ENCODE data around the gene AAMDC.

AAMDC gene

GRCh38 chr11:77820565-77821348, at the start of gene AAMDC, which contains the start of gene RSF1:
AAMDC (plus strand) TSS chr11:77821144; CDS start chr11:77842497, 21,353 bp downstream.
RSF1 (minus strand) TSS chr11:77820722; CDS start chr11:77820714, 8 bp downstream.
- peak; percentile 99 for DNase-seq (ENCODE audit: low read depth)

GRCh38 chr11:77775936-77776335, 45.0 kb upstream of the AAMDC start:
- DNase-seq (ENCODE audit: low read depth) = no peak

DNA sequence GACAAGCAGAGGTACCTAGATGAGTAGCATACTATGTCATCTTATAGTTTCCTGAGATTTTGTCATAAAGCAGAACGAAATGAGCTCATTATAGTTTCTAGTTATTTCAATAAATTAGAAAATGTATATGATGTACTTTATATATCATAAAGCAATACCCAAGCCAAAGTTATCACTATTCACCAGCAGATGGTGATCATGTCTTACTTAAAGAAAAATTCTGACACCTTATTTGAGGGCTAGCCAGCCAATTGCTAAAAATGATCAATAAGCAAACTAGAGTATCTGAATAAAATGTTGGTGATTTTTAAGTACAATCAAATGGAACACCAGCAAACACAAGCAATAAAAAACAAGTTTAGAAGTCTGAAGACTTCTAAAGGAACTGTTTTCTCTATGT, 44.5 kb upstream of the AAMDC start:
- DNase-seq (ENCODE audit: low read depth) = no peak

DNA sequence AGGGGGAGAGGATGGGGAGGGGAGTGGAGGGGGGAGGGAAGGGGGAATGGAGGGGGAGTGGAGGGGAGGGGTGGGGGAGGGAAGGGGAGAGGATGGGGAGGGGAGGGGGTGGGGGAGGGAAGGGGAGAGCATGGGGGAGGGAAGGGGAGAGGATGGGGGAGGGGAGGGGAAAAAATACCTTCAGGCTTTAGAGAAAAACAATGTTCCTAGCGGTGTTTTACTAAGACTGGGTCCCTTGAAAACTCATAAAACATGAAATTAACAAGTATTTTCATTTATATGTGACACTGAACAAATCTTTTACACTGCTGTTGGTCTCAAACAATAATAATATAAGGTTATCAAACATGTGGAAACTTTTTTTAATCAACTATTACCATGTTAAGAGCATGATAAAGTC, 42.8 kb upstream of the AAMDC start:
- no peak for DNase-seq (ENCODE audit: low read depth)

GRCh38 chr11:77778549-77778948, 42.4 kb upstream of the AAMDC start:
- no peak for DNase-seq (ENCODE audit: low read depth)

- DNase-seq (ENCODE audit: low read depth) = no peak
Measured at GRCh38 chr11:77779935-77780334, 41.0 kb upstream of the AAMDC start.

GRCh38 chr11:77783025-77783424, 37.9 kb upstream of the AAMDC start:
- no peak for DNase-seq (ENCODE audit: low read depth)

DNA sequence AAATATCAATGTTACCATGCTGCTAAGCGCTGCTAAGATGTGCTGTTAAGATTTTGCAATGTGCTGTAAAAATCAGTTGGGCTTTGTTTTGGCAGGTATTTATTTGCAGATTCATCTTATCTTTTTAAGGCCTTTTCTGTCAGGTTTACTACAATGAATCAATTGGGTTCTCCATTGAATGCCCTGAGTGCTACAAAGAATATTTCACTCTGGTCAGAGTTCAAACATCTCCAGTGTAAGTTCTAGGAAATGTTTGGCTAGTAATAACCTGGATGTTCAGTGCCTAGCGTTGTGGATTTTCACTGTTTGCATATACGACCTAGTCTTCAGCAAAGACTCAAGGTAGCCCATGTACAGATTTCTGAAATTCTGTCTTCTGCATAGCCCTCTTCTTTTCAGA, 36.4 kb upstream of the AAMDC start:
- peak; percentile 19 for DNase-seq (ENCODE audit: low read depth)

DNA sequence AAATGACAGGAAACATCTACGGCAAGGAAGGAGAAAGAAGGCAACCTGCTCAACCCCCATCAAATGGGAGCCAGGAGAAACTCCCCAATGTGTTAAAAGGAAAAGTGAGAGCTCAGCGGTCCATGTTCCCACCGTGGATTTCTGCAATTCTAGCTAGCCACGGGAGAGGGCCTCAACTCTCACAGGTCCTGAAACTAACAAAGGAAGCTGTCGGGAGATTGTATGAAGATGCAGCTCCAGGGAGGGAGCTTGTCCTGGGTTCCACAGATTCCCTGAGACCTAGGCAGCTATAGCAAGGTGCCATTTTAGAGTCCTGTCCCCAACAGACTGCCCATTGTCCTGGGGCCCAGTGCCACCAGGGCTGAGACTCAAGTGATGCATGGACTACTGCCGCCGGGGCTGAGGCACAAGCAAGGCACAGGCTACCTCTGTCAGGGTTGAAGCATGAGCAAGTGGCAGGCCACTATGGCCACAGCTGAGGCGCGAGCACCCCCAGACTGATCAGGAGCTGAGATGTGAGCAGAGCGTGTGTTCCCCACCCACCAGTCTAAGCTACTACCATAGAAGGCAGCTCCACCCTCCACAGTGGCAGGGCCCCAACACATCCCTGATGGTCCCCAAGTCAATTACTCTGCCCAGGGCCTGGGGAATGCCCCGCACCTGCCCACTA, 31.7 kb upstream of the AAMDC start:
- DNase-seq (ENCODE audit: low read depth) = no peak

DNA sequence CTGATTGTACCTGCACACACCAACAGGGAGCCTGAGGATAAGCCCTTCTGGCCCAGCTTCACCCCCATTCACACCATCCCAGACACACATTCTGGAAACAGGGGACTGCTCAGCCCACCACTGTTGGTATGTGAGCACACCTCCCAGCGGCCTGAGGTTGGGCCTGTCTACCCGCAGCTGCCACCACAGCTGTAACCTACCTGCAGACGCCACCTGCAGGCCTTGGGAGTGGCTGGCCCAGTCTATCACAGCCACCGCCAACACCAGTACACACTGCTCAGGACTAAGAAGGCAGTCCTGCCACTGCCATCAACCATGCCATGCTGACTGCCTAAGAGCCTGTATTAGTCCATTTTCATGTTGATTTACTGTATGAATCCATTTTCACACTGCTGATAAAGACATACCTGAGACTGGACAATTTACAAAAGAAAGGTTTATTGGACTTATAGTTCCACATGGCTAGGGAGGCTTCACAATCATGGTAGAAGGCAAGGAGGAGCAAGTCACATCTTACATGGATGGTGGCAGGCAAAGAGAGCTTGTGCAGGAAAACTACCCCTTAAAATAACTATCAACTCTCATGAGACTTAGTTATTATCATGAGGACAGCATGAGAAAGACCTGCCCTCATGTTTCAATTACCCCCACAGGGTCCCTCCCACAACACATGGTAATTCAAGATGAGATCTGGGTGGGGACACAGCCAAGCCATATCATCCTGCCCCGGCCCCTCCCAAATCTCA, 31.0 kb upstream of the AAMDC start:
- DNase-seq (ENCODE audit: low read depth) = no peak

GRCh38 chr11:77791301-77791700, 29.6 kb upstream of the AAMDC start:
- DNase-seq (ENCODE audit: low read depth) = no peak

- DNase-seq (ENCODE audit: low read depth) = no peak
Measured at GRCh38 chr11:77793972-77794371, 27.0 kb upstream of the AAMDC start.

DNA sequence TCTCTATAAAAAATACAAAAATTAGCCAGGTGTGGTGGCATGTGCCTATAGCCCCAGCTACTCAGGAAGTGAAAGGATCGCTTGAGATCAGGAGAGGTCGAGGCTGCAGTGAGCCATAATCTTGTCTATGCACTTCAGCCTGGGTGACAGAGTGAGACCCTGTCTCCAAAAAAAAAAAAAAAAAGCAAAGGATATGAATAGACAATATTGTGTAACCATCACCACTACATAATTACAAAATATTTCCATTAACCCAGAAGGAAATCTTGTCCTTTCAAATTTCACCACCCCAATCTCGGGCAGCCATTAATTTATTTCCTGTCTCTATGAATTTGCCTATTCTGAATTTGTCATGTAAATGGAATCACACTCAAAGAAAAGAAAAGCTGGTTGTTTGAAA, 21.6 kb upstream of the AAMDC start:
- DNase-seq (ENCODE audit: low read depth) = peak; percentile 40

GRCh38 chr11:77800449-77800848, 20.5 kb upstream of the AAMDC start:
- DNase-seq (ENCODE audit: low read depth) = no peak

GRCh38 chr11:77801477-77801876, 19.5 kb upstream of the AAMDC start:
- DNase-seq (ENCODE audit: low read depth) = no peak

- no peak for DNase-seq (ENCODE audit: low read depth)
Measured at GRCh38 chr11:77806415-77806814, 14.5 kb upstream of the AAMDC start.

- DNase-seq (ENCODE audit: low read depth) = no peak
Measured at GRCh38 chr11:77806993-77807392, 14.0 kb upstream of the AAMDC start.

DNA sequence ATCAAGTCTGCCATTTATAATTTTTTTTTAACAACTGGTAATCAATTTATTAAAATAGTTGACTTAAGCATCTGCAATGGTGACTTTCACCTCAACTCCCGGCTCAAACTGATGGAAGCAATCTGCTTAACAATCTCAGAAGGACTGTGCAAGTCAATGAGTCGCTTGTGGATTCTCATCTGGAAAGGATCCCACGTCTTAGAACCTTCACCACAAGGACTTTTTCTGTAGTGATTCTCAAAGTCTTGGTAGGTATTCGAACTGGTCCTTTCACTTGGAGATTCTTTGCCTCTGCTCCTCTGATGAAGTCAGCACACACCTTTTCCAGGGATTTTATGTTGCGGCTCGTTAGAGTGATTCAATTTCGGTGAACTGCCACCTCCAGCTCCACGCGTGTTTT, 7.7 kb upstream of the AAMDC start:
- no peak for DNase-seq (ENCODE audit: low read depth)

DNA sequence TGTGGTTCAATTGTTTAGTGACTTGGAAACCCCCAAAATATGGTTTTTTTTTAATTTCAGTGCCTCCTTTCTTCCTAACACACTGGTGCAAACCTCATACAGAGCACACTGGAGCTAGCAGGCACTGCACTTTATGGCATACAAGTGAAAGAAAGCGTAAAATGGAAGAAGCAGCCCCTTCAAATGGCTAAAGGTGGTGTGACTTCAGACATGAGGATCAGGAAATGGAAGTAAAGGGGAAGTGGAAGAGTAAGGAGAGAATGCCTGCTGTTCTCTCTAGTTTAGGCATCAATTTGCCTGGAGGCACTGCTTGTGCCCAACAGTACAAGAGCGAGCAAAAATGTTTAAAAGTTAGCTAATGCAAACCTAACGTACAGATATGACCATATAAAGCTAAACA, 6.1 kb upstream of the AAMDC start:
- DNase-seq (ENCODE audit: low read depth) = no peak

GRCh38 chr11:77815459-77815858, 5.5 kb upstream of the AAMDC start:
- no peak for DNase-seq (ENCODE audit: low read depth)

- peak; percentile 82 for DNase-seq (ENCODE audit: low read depth)
Measured at GRCh38 chr11:77819411-77819920, 1.5 kb upstream of the AAMDC start.

- DNase-seq (ENCODE audit: low read depth) = peak; percentile 12
Measured at GRCh38 chr11:77819921-77820564, 901 bp upstream of the AAMDC start.

All from fibroblast of gingiva (primary cell).